IMR-90 (cell line): ENCODE results near the gene SYPL1. TPM values are rescaled to one million over a fixed set of nuclear protein-coding genes. Genes with fewer than 3 reads are reported as not detected.

ENCODE experiments used
- ATAC-seq: fragments of 200-7000 bp; cut with Tn5 transposase; 2 replicates; pipeline ENCODE4 v1.9.1; 2020; ENCODE audit warnings: low read depth, mild to moderate bottlenecking, moderate library complexity
- BruUV-seq: library from RNA; stranded (reverse); fragments of 400-500 nt; replicated peaks from 2 replicates; lab custom pipeline; 2021; lab: Mats Ljungman, UMichigan
- CTCF ChIA-PET: fragments of 300-600 bp; formaldehyde crosslinking; extraction: SDS; loops from one replicate; lab custom pipeline; 2021; ENCODE audit warnings: antibody characterized with exemption; lab: Yijun Ruan, JAX
- POLR2A ChIA-PET: fragments of 300-600 bp; sonication (Branson Sonifier 250); formaldehyde crosslinking; loops from one replicate; lab custom pipeline; 2022; ENCODE audit warnings: antibody characterized with exemption; ENCODE audit not compliant: unreplicated experiment; lab: Charles Lee
- DNase-seq: peaks from one replicate; pipeline ENCODE4 v3.0.0; 2013
- H2AFZ ChIP-seq: replicated peaks from 2 replicates; pipeline ENCODE3; 2013; ENCODE audit warnings: low read length, mild to moderate bottlenecking; ENCODE audit not compliant: poor library complexity
- H2AK5ac ChIP-seq: 2 replicates; pipeline ENCODE4 v1.6.1; 2013; ENCODE audit warnings: low read depth, low read length, inconsistent platforms
- H2AK9ac ChIP-seq: replicated peaks from 2 replicates; pipeline ENCODE3; 2013; ENCODE audit warnings: mild to moderate bottlenecking, low read depth, low read length, moderate library complexity; ENCODE audit not compliant: poor library complexity
- H2BK120ac ChIP-seq: 2 replicates; pipeline ENCODE4 v1.6.1; 2013; ENCODE audit warnings: low read depth, low read length, inconsistent platforms
- H2BK15ac ChIP-seq: 3 replicates; pipeline ENCODE4 v1.6.1; 2013; ENCODE audit warnings: low read depth, low read length, inconsistent platforms
- H2BK20ac ChIP-seq: 2 replicates; pipeline ENCODE4 v1.6.1; 2013; ENCODE audit warnings: low read depth, mild to moderate bottlenecking, inconsistent platforms, low read length, moderate library complexity
- H2BK5ac ChIP-seq: 2 replicates; pipeline ENCODE4 v1.6.1; 2013; ENCODE audit warnings: mild to moderate bottlenecking, low read depth, low read length, inconsistent platforms; ENCODE audit not compliant: poor library complexity, severe bottlenecking
- H3K14ac ChIP-seq: replicated peaks from 2 replicates; pipeline ENCODE4 v1.6.1; 2013; ENCODE audit warnings: low read depth, low read length, inconsistent platforms
- H3K18ac ChIP-seq: 2 replicates; pipeline ENCODE4 v1.6.1; 2013; ENCODE audit warnings: low read depth, low read length, control low read depth
- H3K23ac ChIP-seq: 2 replicates; pipeline ENCODE4 v1.6.1; 2013; ENCODE audit warnings: low read depth, low read length, inconsistent platforms
- H3K27ac ChIP-seq: 2 replicates; pipeline ENCODE4 v1.5.1; 2013; ENCODE audit warnings: mild to moderate bottlenecking, control low read depth, low read length; ENCODE audit not compliant: insufficient read depth
- H3K27me3 ChIP-seq: 2 replicates; pipeline ENCODE4 v1.6.1; 2013; ENCODE audit warnings: low read length; ENCODE audit not compliant: control insufficient read depth, insufficient read depth
- H3K36me3 ChIP-seq: 2 replicates; pipeline ENCODE4 v1.6.1; 2013; ENCODE audit warnings: low read length, mixed read lengths; ENCODE audit not compliant: control insufficient read depth, insufficient read depth
- H3K4ac ChIP-seq: 2 replicates; pipeline ENCODE4 v1.6.1; 2013; ENCODE audit warnings: low read depth, low read length, inconsistent platforms
- H3K4me1 ChIP-seq: 2 replicates; pipeline ENCODE4 v1.6.1; 2013; ENCODE audit warnings: low read length, mixed read lengths; ENCODE audit not compliant: control insufficient read depth, insufficient read depth
- H3K4me2 ChIP-seq: 2 replicates; pipeline ENCODE4 v1.6.1; 2013; ENCODE audit warnings: low read depth, mild to moderate bottlenecking, control low read depth, low read length, moderate library complexity
- H3K4me3 ChIP-seq: 2 replicates; pipeline ENCODE4 v1.5.1; 2013; ENCODE audit warnings: low read depth, mild to moderate bottlenecking, control low read depth, low read length, moderate library complexity; ENCODE audit not compliant: insufficient read depth
- H3K56ac ChIP-seq: 2 replicates; pipeline ENCODE4 v1.6.1; 2013; ENCODE audit warnings: low read length, inconsistent platforms; ENCODE audit not compliant: insufficient read depth; ENCODE audit errors: extremely low read depth
- H3K79me1 ChIP-seq, 2 experiments: 2 replicates each; pipeline ENCODE4 v1.6.1; 2013; ENCODE audit warnings: low read length in 2 of 2, inconsistent platforms in 1 of 2, low read depth in 1 of 2
- H3K9ac ChIP-seq: 2 replicates; pipeline ENCODE4 v1.6.1; 2013; ENCODE audit warnings: low read depth, low read length, control low read depth
- H3K9me1 ChIP-seq: 2 replicates; pipeline ENCODE4 v1.6.1; 2013; ENCODE audit warnings: low read length, inconsistent platforms; ENCODE audit not compliant: insufficient read depth
- H3K9me3 ChIP-seq: 2 replicates; pipeline ENCODE4 v1.6.1; 2013; ENCODE audit warnings: low read length; ENCODE audit not compliant: control insufficient read depth, insufficient read depth
- H4K20me1 ChIP-seq: 2 replicates; pipeline ENCODE4 v1.6.1; 2013; ENCODE audit warnings: low read length, inconsistent platforms; ENCODE audit not compliant: insufficient read depth
- H4K5ac ChIP-seq: 2 replicates; pipeline ENCODE4 v1.6.1; 2013; ENCODE audit warnings: mild to moderate bottlenecking, low read depth, low read length, control low read depth
- H4K8ac ChIP-seq, 2 experiments: 2 replicates each; pipeline ENCODE4 v1.6.1; 2013; ENCODE audit warnings: low read depth in 2 of 2, low read length in 2 of 2, control low read depth in 1 of 2, inconsistent platforms in 1 of 2
- H4K91ac ChIP-seq: 2 replicates; pipeline ENCODE4 v1.6.1; 2013; ENCODE audit warnings: low read depth, low read length, inconsistent platforms; ENCODE audit not compliant: insufficient read depth
- BHLHE40 ChIP-seq: fragments of 150-350 bp; IDR thresholded peaks from 2 replicates; pipeline ENCODE4 v1.6.1; 2016; ENCODE audit warnings: mild to moderate bottlenecking, low read depth, low read length
- CEBPB ChIP-seq: IDR thresholded peaks from 2 replicates; pipeline ENCODE4 v1.6.1; 2012; ENCODE audit warnings: low read depth, low read length, improper control_type of control experiment
- CHD1 ChIP-seq: IDR thresholded peaks from 2 replicates; pipeline ENCODE4 v1.6.1; 2012; ENCODE audit warnings: low read depth, low read length, improper control_type of control experiment
- MAFK ChIP-seq: IDR thresholded peaks from 2 replicates; pipeline ENCODE4 v1.6.1; 2012; ENCODE audit warnings: low read depth, low read length, improper control_type of control experiment
- MAZ ChIP-seq: IDR thresholded peaks from 2 replicates; pipeline ENCODE4 v1.6.1; 2012; ENCODE audit warnings: low read depth, mild to moderate bottlenecking, low read length, improper control_type of control experiment, moderate library complexity, borderline replicate concordance
- MXI1 ChIP-seq: IDR thresholded peaks from 2 replicates; pipeline ENCODE4 v1.6.1; 2012; ENCODE audit warnings: low read depth, mild to moderate bottlenecking, low read length, moderate library complexity, borderline replicate concordance
- NFE2L2 ChIP-seq: fragments of 150-350 bp; IDR thresholded peaks from 2 replicates; pipeline ENCODE4 v1.6.1; 2016; ENCODE audit warnings: low read depth, mild to moderate bottlenecking, low read length
- POLR2A ChIP-seq: IDR thresholded peaks from 2 replicates; pipeline ENCODE4 v1.6.1; 2012; ENCODE audit warnings: mild to moderate bottlenecking, low read depth, low read length
- RAD21 ChIP-seq: IDR thresholded peaks from 2 replicates; pipeline ENCODE4 v1.6.1; 2012; ENCODE audit warnings: low read length, improper control_type of control experiment
- SMC3 ChIP-seq: fragments of 150-350 bp; IDR thresholded peaks from 2 replicates; pipeline ENCODE4 v1.6.1; 2016; ENCODE audit warnings: low read depth, mild to moderate bottlenecking, antibody characterized with exemption, low read length, moderate library complexity
- WGBS, 2 experiments: methylation state at CpG; one replicate each; pipeline versions ENCODE4 v1.1.5 to v1.1.7; 2013; ENCODE audit warnings: missing lambda C conversion rate in 2 of 2; ENCODE audit not compliant: insufficient read length in 1 of 2; ENCODE audit errors: extremely low coverage in 2 of 2; 5-methylcytosine and 5-hydroxymethylcytosine counted together
- dilution Hi-C: fragments of 300-500 bp; cut with HindIII; formaldehyde crosslinking; loops from one replicate; pipeline ENCODE4 v1.14.3; 2018; ENCODE audit warnings: low sequenced_read_pairs; ENCODE audit not compliant: unreplicated experiment
- in situ Hi-C: fragments of 300-500 bp; cut with MboI; formaldehyde crosslinking; loops from 3 replicates; pipeline ENCODE4 v1.14.3; 2019; ENCODE audit warnings: low sequenced_read_pairs, inconsistent platforms, mixed read lengths
- intact Hi-C: fragments of 100-400 bp; cut with micrococcal nuclease; formaldehyde crosslinking; loops from 2 replicates; pipeline ENCODE4 v1.10.0; 2022
- polyA plus RNA-seq, 3 experiments: library from polyadenylated mRNA; depleted of rRNA; stranded (reverse); fragments of >200 nt; gene quantifications; 2 replicates each; pipeline ENCODE4 v1.2.3, GENCODE V29; 2012; ENCODE audit warnings: low replicate concordance in 1 of 3
- total RNA-seq: library from RNA; depleted of rRNA; stranded (reverse); fragments of >200 nt; gene quantifications from 2 replicates; pipeline ENCODE4 v1.2.3, GENCODE V29; 2012
- TF ChIP-seq, protein P1 (sequence below): conservative IDR thresholded peaks from 2 replicates; pipeline ENCODE4 v1.5.1; 2012; ENCODE audit warnings: mild to moderate bottlenecking, low read depth, low read length, improper control_type of control experiment
- TF ChIP-seq, protein P2 (sequence below): fragments of 150-350 bp; IDR thresholded peaks from 2 replicates; pipeline ENCODE4 v1.6.1; 2016; ENCODE audit warnings: low read depth, mild to moderate bottlenecking, low read length, moderate library complexity, borderline replicate concordance
- TF ChIP-seq, protein P3 (sequence below): fragments of 150-350 bp; IDR thresholded peaks from 2 replicates; pipeline ENCODE4 v1.6.1; 2017; ENCODE audit warnings: mild to moderate bottlenecking, antibody characterized with exemption, low read length, low read depth

Gene SYPL1
- total and polyA plus RNA-seq, 2 of the 4 experiments (the other 2 are of a cell fraction), result 19.0 to 45.0 TPM

GRCh38 chr7:106052681-106053080 lies 59.4 kb downstream of the SYPL1 start:
- POLR2A ChIA-PET, result no interaction called here
- H2AK5ac ChIP-seq, result no peak overlapping the region
- intact Hi-C loops, result no loop called here

More at GRCh38 chr7:106052681-106053080, 59.4 kb downstream of the SYPL1 start:
- TF ChIP-seq POLR2A (no peak), SMC3 (no peak), RAD21 (no peak), CHD1 (no peak), NFE2L2 (no peak), BHLHE40 (no peak), CEBPB (no peak), MAFK (no peak), MAZ (no peak), MXI1 (no peak)
- TF ChIP-seq, protein P1, sequence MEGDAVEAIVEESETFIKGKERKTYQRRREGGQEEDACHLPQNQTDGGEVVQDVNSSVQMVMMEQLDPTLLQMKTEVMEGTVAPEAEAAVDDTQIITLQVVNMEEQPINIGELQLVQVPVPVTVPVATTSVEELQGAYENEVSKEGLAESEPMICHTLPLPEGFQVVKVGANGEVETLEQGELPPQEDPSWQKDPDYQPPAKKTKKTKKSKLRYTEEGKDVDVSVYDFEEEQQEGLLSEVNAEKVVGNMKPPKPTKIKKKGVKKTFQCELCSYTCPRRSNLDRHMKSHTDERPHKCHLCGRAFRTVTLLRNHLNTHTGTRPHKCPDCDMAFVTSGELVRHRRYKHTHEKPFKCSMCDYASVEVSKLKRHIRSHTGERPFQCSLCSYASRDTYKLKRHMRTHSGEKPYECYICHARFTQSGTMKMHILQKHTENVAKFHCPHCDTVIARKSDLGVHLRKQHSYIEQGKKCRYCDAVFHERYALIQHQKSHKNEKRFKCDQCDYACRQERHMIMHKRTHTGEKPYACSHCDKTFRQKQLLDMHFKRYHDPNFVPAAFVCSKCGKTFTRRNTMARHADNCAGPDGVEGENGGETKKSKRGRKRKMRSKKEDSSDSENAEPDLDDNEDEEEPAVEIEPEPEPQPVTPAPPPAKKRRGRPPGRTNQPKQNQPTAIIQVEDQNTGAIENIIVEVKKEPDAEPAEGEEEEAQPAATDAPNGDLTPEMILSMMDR, result no peak
- TF ChIP-seq, protein P2, sequence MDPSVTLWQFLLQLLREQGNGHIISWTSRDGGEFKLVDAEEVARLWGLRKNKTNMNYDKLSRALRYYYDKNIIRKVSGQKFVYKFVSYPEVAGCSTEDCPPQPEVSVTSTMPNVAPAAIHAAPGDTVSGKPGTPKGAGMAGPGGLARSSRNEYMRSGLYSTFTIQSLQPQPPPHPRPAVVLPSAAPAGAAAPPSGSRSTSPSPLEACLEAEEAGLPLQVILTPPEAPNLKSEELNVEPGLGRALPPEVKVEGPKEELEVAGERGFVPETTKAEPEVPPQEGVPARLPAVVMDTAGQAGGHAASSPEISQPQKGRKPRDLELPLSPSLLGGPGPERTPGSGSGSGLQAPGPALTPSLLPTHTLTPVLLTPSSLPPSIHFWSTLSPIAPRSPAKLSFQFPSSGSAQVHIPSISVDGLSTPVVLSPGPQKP, result no peak
- TF ChIP-seq, protein P3, sequence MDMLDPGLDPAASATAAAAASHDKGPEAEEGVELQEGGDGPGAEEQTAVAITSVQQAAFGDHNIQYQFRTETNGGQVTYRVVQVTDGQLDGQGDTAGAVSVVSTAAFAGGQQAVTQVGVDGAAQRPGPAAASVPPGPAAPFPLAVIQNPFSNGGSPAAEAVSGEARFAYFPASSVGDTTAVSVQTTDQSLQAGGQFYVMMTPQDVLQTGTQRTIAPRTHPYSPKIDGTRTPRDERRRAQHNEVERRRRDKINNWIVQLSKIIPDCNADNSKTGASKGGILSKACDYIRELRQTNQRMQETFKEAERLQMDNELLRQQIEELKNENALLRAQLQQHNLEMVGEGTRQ, result no peak
- Histone ChIP-seq H3K27ac (no peak overlapping the region), H2BK5ac (no peak overlapping the region), H3K4ac (no peak overlapping the region), H4K5ac (no peak overlapping the region), H3K4me2 (no peak overlapping the region), H3K9me3 (no peaks in the 10 kb centered on the region), H3K14ac (no peak overlapping the region), H3K27me3 (peaks cover 20% of the 10 kb centered on the region), H2AK9ac (no peak overlapping the region), H3K9ac (no peak overlapping the region), H2BK120ac (no peak overlapping the region), H2AFZ (no peak overlapping the region), H2BK15ac (no peak overlapping the region), H3K9me1 (0 out of 2 replicates have a peak, but pooled peaks cover 2% of the 10 kb centered on the region), H4K8ac (no peak overlapping the region), H4K20me1 (no peaks in the 10 kb centered on the region), H2BK20ac (no peak overlapping the region), H3K79me1 (no peaks in the 10 kb centered on the region), H3K23ac (no peak overlapping the region), H3K18ac (no peak overlapping the region), H3K4me3 (no peak overlapping the region), H4K91ac (no peak overlapping the region), H3K56ac (no peak overlapping the region), H3K4me1 (peaks cover 7% of the 10 kb centered on the region), H3K36me3 (no peaks in the 10 kb centered on the region)
- BruUV-seq, result no TSS peak
- no CpG with 5 or more reads among the region's 2 CpGs for WGBS, 2 experiments
- no peak for DNase-seq
- CTCF ChIA-PET, result interaction anchor here (3.1 kb wide), 1 partner anchor 101 kb away, joined by 18 read pairs; no protein-coding TSS in a partner anchor
- no peak for ATAC-seq
- in situ Hi-C loops, result no loop called here
- dilution Hi-C loops, result no loop called here
